CD4-positive, alpha-beta T cell (primary cell): Measurements from ENCODE around the gene DCUN1D2. TPM values are rescaled to one million over a fixed set of nuclear protein-coding genes. Genes with fewer than 3 reads are reported as not detected.
"Not testable (repeated sequence)": the region's sequence is repeated elsewhere in the genome, so short reads cannot be mapped to it uniquely, and the experiment has no call there.

Experiments used
- ATAC-seq: fragments of 200-7000 bp; cut with Tn5 transposase; one replicate; pipeline ENCODE4 v1.10.0; 2022; ENCODE audit warnings: mild to moderate bottlenecking; ENCODE audit not compliant: poor library complexity
- CTCF ChIA-PET: fragments of 350-600 bp; sonication (Branson Sonifier 250); formaldehyde crosslinking; loops from one replicate; lab custom pipeline; 2021; ENCODE audit warnings: antibody characterized with exemption, inconsistent platforms; lab: Charles Lee
- POLR2A ChIA-PET: fragments of 350-600 bp; sonication (Branson Sonifier 250); formaldehyde crosslinking; loops from one replicate; lab custom pipeline; 2021; ENCODE audit warnings: antibody characterized with exemption, inconsistent platforms; lab: Charles Lee
- DNase-seq, 14 experiments: peaks; one replicate each; pipeline ENCODE4 v3.0.0-alpha.2; 2013 to 2020; ENCODE audit warnings: mixed read lengths in 2 of 14
- H3K27ac ChIP-seq, 2 donors: one replicate each; pipeline versions ENCODE4 v1.5.1 to v1.7.0; 2013; ENCODE audit warnings: low read length in 2 of 2, low read depth in 1 of 2, mild to moderate bottlenecking in 1 of 2
- H3K27me3 ChIP-seq, 2 experiments: 1 replicate in 1 of 2; 2 replicates in 1 of 2; pipeline versions ENCODE4 v1.6.1 to v1.7.0; 2013; ENCODE audit warnings: low read length in 2 of 2, control low read depth in 1 of 2, mild to moderate bottlenecking in 1 of 2, moderate library complexity in 1 of 2; ENCODE audit not compliant: insufficient read depth in 2 of 2, control insufficient read depth in 1 of 2
- H3K36me3 ChIP-seq: one replicate; pipeline ENCODE4 v1.6.1; 2013; ENCODE audit warnings: low read length, control low read depth; ENCODE audit not compliant: insufficient read depth
- H3K4me1 ChIP-seq: one replicate; pipeline ENCODE4 v1.6.1; 2013; ENCODE audit warnings: low read length, control low read depth; ENCODE audit not compliant: insufficient read depth
- H3K4me3 ChIP-seq: one replicate; pipeline ENCODE4 v1.5.1; 2013; ENCODE audit warnings: mild to moderate bottlenecking, low read length, moderate library complexity
- H3K9me3 ChIP-seq, 2 experiments: 1 replicate in 1 of 2; 2 replicates in 1 of 2; pipeline versions ENCODE4 v1.6.1 to v1.7.0; 2013; ENCODE audit warnings: low read length in 2 of 2, mild to moderate bottlenecking in 2 of 2, control low read depth in 1 of 2, moderate library complexity in 1 of 2; ENCODE audit not compliant: control insufficient read depth in 1 of 2, insufficient read depth in 1 of 2
- H3K27ac Mint-ChIP-seq: one replicate; pipeline ENCODE4 v1.8.0; 2020; ENCODE audit warnings: mixed read lengths
- H3K27me3 Mint-ChIP-seq: one replicate; pipeline ENCODE4 v1.8.0; 2021; ENCODE audit warnings: mixed read lengths
- H3K36me3 Mint-ChIP-seq: one replicate; pipeline ENCODE4 v1.8.0; 2021; ENCODE audit warnings: low read depth, mixed read lengths
- H3K4me1 Mint-ChIP-seq: one replicate; pipeline ENCODE4 v1.8.0; 2021; ENCODE audit warnings: low read depth, mixed read lengths
- H3K4me3 Mint-ChIP-seq: one replicate; pipeline ENCODE4 v1.8.0; 2020; ENCODE audit warnings: mild to moderate bottlenecking, mixed read lengths
- H3K9me3 Mint-ChIP-seq: one replicate; pipeline ENCODE4 v1.8.0; 2020; ENCODE audit warnings: mixed read lengths
- intact Hi-C, 2 experiments: fragments of 100-400 bp; cut with DNase I in 1 of 2; cut with micrococcal nuclease in 1 of 2; formaldehyde crosslinking; loops; one replicate each; pipeline versions ENCODE4 v1.15.1 to v1.9.0; 2023 to 2025; cut with DNase I, micrococcal nuclease
- total RNA-seq, 174 experiments: library from RNA in 2 of 174; stranded (reverse) in 2 of 174; gene quantifications; one replicate each; pipeline ENCODE4 v1.2.3 and lab custom pipeline; 2021 to 2026
- TF ChIP-seq, protein P1 (sequence below): fragments of 200-600 bp; IDR thresholded peaks from one replicate; pipeline ENCODE4 v1.8.0; 2022; ENCODE audit warnings: antibody characterized with exemption, mild to moderate bottlenecking

Gene DCUN1D2
- total RNA-seq, 2 experiments from 2014 or later = 16.2 to 18.9 TPM

DNA sequence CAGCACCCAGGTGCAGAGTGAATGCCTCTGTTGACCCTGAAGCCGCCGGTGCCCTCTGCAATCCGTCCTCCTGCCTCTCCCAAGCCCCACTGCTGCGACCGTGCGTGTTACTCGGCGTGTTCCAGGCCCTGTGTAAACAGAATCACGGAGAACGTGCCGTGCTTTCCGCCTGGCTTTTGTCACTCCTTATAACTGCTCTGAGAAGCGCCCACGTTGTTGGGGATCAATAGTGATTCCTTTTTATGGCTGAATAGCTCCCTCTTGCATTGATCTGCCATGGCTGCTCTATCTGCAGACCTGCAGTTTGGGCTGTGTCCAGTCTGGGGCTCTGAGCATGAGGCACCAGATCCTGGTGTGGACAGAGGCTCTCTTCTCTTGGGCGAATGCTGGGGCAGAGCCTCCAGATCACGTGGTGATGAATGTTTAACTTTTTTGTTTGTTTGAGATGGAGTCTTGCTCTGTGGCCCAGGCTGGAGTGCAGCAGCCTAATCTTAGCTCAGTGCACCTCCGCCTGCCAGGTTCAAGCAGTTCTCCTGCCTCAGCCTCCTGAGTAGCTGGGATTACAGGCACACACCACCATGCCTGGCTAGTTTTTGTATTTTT lies 53.0 kb downstream of the DCUN1D2 start:
- Mint-ChIP-seq H3K27ac (no peak overlapping the region), H3K4me1 (no peaks in the 10 kb centered on the region), H3K27me3 (no peaks in the 10 kb centered on the region), H3K36me3 (peaks cover 8% of the 10 kb centered on the region), H3K9me3 (no peaks in the 10 kb centered on the region), H3K4me3 (no peak overlapping the region)
- H3K4me3 ChIP-seq = no peak overlapping the region
- no peaks in the 10 kb centered on the region for H3K27me3 ChIP-seq
- no peaks in the 10 kb centered on the region for H3K4me1 ChIP-seq
- H3K27ac ChIP-seq = no peak overlapping the region
- DNase-seq = no peak
- H3K9me3 ChIP-seq = peaks cover 0 to 13% of the 10 kb centered on the region in 2 experiments
- ChIA-PET CTCF (no interaction called here), POLR2A (no interaction called here)
- no peaks in the 10 kb centered on the region for H3K36me3 ChIP-seq
- intact Hi-C loops = no loop called here
- TF ChIP-seq, protein P1, sequence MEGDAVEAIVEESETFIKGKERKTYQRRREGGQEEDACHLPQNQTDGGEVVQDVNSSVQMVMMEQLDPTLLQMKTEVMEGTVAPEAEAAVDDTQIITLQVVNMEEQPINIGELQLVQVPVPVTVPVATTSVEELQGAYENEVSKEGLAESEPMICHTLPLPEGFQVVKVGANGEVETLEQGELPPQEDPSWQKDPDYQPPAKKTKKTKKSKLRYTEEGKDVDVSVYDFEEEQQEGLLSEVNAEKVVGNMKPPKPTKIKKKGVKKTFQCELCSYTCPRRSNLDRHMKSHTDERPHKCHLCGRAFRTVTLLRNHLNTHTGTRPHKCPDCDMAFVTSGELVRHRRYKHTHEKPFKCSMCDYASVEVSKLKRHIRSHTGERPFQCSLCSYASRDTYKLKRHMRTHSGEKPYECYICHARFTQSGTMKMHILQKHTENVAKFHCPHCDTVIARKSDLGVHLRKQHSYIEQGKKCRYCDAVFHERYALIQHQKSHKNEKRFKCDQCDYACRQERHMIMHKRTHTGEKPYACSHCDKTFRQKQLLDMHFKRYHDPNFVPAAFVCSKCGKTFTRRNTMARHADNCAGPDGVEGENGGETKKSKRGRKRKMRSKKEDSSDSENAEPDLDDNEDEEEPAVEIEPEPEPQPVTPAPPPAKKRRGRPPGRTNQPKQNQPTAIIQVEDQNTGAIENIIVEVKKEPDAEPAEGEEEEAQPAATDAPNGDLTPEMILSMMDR = no peak
- ATAC-seq = no peak

DNA sequence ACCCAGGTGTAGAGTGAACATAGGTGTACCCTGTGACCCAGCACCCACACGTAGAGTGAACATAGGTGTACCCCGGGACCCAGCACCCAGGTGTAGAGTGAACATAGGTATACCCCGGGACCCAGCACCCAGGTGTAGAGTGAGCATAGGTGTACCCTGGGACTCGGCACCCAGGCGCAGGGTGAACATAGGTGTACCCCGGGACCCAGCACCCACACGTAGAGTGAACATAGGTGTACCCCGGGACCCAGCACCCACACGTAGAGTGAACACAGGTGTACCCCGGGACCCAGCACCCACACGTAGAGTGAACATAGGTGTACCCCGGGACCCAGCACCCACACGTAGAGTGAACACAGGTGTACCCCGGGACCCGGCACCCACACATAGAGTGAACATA lies 53.6 kb downstream of the DCUN1D2 start:
- H3K4me1 Mint-ChIP-seq, H3K36me3 ChIP-seq, H3K27ac Mint-ChIP-seq, H3K4me1 ChIP-seq, intact Hi-C loops, H3K36me3 Mint-ChIP-seq, POLR2A ChIA-PET, H3K4me3 Mint-ChIP-seq, H3K27ac ChIP-seq, H3K27me3 Mint-ChIP-seq, CTCF ChIA-PET, DNase-seq, H3K9me3 Mint-ChIP-seq, H3K4me3 ChIP-seq, H3K27me3 ChIP-seq, ATAC-seq: not testable (repeated sequence)
- peaks cover 0 to 13% of the 10 kb centered on the region in 2 experiments for H3K9me3 ChIP-seq

DNA sequence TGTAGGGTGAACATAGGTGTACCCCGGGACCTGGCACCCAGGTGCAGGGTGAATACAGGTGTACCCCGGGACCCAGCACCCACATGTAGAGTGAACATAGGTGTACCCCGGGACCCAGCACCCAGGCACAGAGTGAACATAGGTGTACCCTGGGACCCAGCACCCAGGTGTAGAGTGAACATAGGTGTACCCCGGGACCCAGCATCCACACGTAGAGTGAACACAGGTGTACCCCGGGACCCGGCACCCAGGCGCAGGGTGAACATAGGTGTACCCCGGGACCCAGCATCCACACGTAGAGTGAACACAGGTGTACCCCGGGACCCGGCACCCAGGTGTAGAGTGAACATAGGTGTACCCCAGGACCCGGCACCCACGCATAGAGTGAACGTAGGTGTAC lies 54.6 kb downstream of the DCUN1D2 start:
- H3K27ac Mint-ChIP-seq, H3K4me3 Mint-ChIP-seq, H3K9me3 ChIP-seq, H3K4me3 ChIP-seq, H3K36me3 ChIP-seq, CTCF ChIA-PET, H3K27me3 ChIP-seq, H3K36me3 Mint-ChIP-seq, POLR2A ChIA-PET, H3K27ac ChIP-seq, H3K4me1 Mint-ChIP-seq, H3K9me3 Mint-ChIP-seq, H3K27me3 Mint-ChIP-seq, intact Hi-C loops, H3K4me1 ChIP-seq, ATAC-seq, DNase-seq: not testable (repeated sequence)

DNA sequence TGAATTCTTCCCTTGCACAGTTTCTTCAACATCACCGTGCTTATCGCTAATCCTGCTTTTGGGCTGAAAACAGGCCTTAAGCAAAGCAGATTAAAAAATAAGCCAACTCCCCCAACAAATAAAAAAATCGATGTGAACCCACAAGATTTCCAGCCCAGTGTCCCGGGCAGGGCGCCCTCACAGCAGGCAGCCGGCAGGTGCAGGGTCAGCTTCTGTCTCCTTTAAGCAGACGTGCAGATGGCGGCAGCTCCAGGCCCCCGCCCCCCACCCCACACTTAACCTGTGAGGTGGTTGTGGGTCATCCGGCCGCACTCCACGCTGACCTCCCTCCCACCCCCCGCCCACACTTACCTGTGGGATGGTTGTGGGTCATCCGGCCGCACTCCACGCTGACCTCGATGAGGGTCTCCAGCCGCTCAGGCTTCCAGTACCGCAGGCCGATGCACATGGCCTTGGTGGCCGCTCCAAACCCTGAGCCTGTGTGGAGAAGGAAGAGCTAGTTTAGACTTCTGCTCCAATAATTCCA lies 57.1 kb downstream of the DCUN1D2 start:
- Mint-ChIP-seq H3K36me3 (no peaks in the 10 kb centered on the region), H3K9me3 (no peaks in the 10 kb centered on the region), H3K4me1 (no peaks in the 10 kb centered on the region), H3K4me3 (no peak overlapping the region), H3K27me3 (no peaks in the 10 kb centered on the region), H3K27ac (no peak overlapping the region)
- Histone ChIP-seq H3K4me3 (no peak overlapping the region), H3K4me1 (no peaks in the 10 kb centered on the region), H3K36me3 (no peaks in the 10 kb centered on the region), H3K27me3 (no peaks in the 10 kb centered on the region), H3K27ac (no peak overlapping the region), H3K9me3 (no peaks in the 10 kb centered on the region)
- POLR2A ChIA-PET = no interaction called here
- CTCF ChIA-PET = no interaction called here
- TF ChIP-seq, protein P1 = no peak
- ATAC-seq (no peak), DNase-seq (no peak)
- intact Hi-C loops = no loop called here
